K562 (cell line): ENCODE data around the gene THADA. TPM values are rescaled to one million over a fixed set of nuclear protein-coding genes. Genes with fewer than 3 reads are reported as not detected.

Source experiments
- ATAC-seq: fragments of 200-7000 bp; cut with Tn5 transposase; 3 replicates; pipeline ENCODE4 v1.9.1; 2020; ENCODE audit warnings: moderate library complexity
- BruUV-seq: library from RNA; stranded (reverse); fragments of 400-500 nt; replicated peaks from 2 replicates; lab custom pipeline; 2021; lab: Mats Ljungman, UMichigan
- CTCF ChIA-PET: fragments of 300-600 bp; formaldehyde crosslinking; extraction: SDS; loops from one replicate; lab custom pipeline; 2021; ENCODE audit warnings: low intra/inter-chr PET ratio; lab: Yijun Ruan, JAX
- POLR2A ChIA-PET: fragments of 300-600, 350-650 bp; sonication (Branson Sonifier 250); formaldehyde crosslinking; extraction: SDS; loops from one replicate; lab custom pipeline; 2021; ENCODE audit warnings: antibody characterized with exemption, inconsistent platforms; lab: Yijun Ruan, JAX
- DNase-seq, 4 experiments: peaks; one replicate each; pipeline versions ENCODE4 v3.0.0 to v3.0.0-alpha.2; 2011 to 2018; ENCODE audit warnings: low spot score in 3 of 4, mixed read lengths in 3 of 4; ENCODE audit errors: extremely low read depth in 1 of 4
- FAIRE-seq: peaks from 2 replicates; lab custom pipeline; 2011; peaks lifted over from hg19 to GRCh38; lab: Jason Lieb, UNC
- H2AFZ ChIP-seq: 2 replicates; pipeline ENCODE4 v1.6.0; 2011; ENCODE audit warnings: low read depth, low read length, control low read depth, inconsistent platforms
- H3K27ac ChIP-seq: fragments of 200-600 bp; 3 replicates; pipeline ENCODE4 v1.8.0; 2011; ENCODE audit warnings: low read depth, mild to moderate bottlenecking, control low read depth, inconsistent platforms, low read length, moderate library complexity, mixed read lengths; ENCODE audit errors: extremely low read depth
- H3K27me3 ChIP-seq, 2 experiments: fragments of 300-600 bp in 1 of 2; 2 replicates in 1 of 2; 3 replicates in 1 of 2; pipeline versions ENCODE4 v1.6.0 to v1.8.0; 2011; ENCODE audit warnings: inconsistent platforms in 2 of 2, low read length in 2 of 2, mild to moderate bottlenecking in 1 of 2, mixed read lengths in 1 of 2, moderate library complexity in 1 of 2; ENCODE audit not compliant: control insufficient read depth in 2 of 2, insufficient read depth in 2 of 2
- H3K36me3 ChIP-seq: fragments of 300-600 bp; 3 replicates; pipeline ENCODE4 v1.8.0; 2011; ENCODE audit warnings: mild to moderate bottlenecking, low read length, inconsistent platforms; ENCODE audit not compliant: control insufficient read depth, insufficient read depth
- H3K4me1 ChIP-seq, 2 experiments: fragments of 200-600 bp in 1 of 2; replicated peaks in 1 of 2; 2 replicates in 1 of 2; 3 replicates in 1 of 2; pipeline versions ENCODE4 v1.5.1 to v1.8.0; 2011; ENCODE audit warnings: inconsistent platforms in 2 of 2, low read length in 2 of 2, mild to moderate bottlenecking in 1 of 2, mixed read lengths in 1 of 2, moderate library complexity in 1 of 2; ENCODE audit not compliant: control insufficient read depth in 2 of 2, insufficient read depth in 2 of 2
- H3K4me2 ChIP-seq: 2 replicates; pipeline ENCODE4 v1.6.1; 2011; ENCODE audit warnings: low read length, control low read depth, inconsistent platforms, mixed read lengths; ENCODE audit not compliant: insufficient read depth
- H3K4me3 ChIP-seq: fragments of 200-600 bp; sonication (generic), shearing (Covaris generic); 2 replicates; pipeline ENCODE4 v1.5.1; 2016; ENCODE audit warnings: control low read depth, inconsistent platforms
- H3K79me2 ChIP-seq: fragments of 200-600 bp; 3 replicates; pipeline ENCODE4 v1.8.0; 2011; ENCODE audit warnings: low read length, inconsistent platforms; ENCODE audit not compliant: control insufficient read depth, insufficient read depth
- H3K9ac ChIP-seq, 2 experiments: 2 replicates each; pipeline versions ENCODE4 v1.6.0 to v1.6.1; 2011; ENCODE audit warnings: low read depth in 2 of 2, low read length in 2 of 2, control low read depth in 1 of 2, inconsistent platforms in 1 of 2, mild to moderate bottlenecking in 1 of 2, mixed read lengths in 1 of 2; ENCODE audit not compliant: insufficient read depth in 1 of 2
- H3K9me1 ChIP-seq: one replicate; pipeline ENCODE4 v1.6.0; 2011; ENCODE audit warnings: inconsistent platforms, mild to moderate bottlenecking, low read length, moderate library complexity; ENCODE audit not compliant: control insufficient read depth, insufficient read depth
- H3K9me3 ChIP-seq: replicated peaks from 2 replicates; pipeline ENCODE4 v1.5.1; 2011; ENCODE audit warnings: low read depth, low read length, inconsistent platforms; ENCODE audit not compliant: control insufficient read depth, insufficient read depth
- H4K20me1 ChIP-seq: replicated peaks from 2 replicates; pipeline ENCODE4 v1.6.1; 2011; ENCODE audit warnings: low read length, inconsistent platforms, mixed read lengths; ENCODE audit not compliant: control insufficient read depth, insufficient read depth
- BRF2 ChIP-seq: IDR thresholded peaks from 3 replicates; pipeline ENCODE4 v1.6.1; 2011; ENCODE audit warnings: borderline replicate concordance, mild to moderate bottlenecking; ENCODE audit not compliant: insufficient read length, insufficient read depth
- ERF ChIP-seq: fragments of 450-650 bp; formaldehyde crosslinking; IDR thresholded peaks from 2 replicates; pipeline ENCODE4 v1.4.0; 2020; ENCODE audit warnings: mild to moderate bottlenecking, mixed read lengths
- HEY1 ChIP-seq: fragments of 250-450 bp; sonication (Bioruptor Pico); IDR thresholded peaks from 2 replicates; pipeline ENCODE4 v1.5.0; 2020; ENCODE audit warnings: mild to moderate bottlenecking, moderate library complexity, borderline replicate concordance
- PTRF ChIP-seq: fragments of 450-650 bp; IDR thresholded peaks from 2 replicates; pipeline ENCODE4 v1.6.1; 2016; ENCODE audit warnings: mild to moderate bottlenecking, missing genetic modification characterization, missing compliant biosample characterization
- PURB ChIP-seq: sonication (generic); formaldehyde crosslinking; IDR thresholded peaks from 2 replicates; pipeline ENCODE4 v1.9.0; 2021; ENCODE audit warnings: low read depth, mild to moderate bottlenecking, missing genetic modification reagents
- SFPQ ChIP-seq: fragments of 200-400 bp; formaldehyde crosslinking; IDR thresholded peaks from 2 replicates; pipeline ENCODE4 v1.6.1; 2017; ENCODE audit warnings: mild to moderate bottlenecking, low read depth, low read length, moderate library complexity
- SMARCA4 ChIP-seq: fragments of 450-650 bp; IDR thresholded peaks from 2 replicates; pipeline ENCODE4 v1.6.1; 2016
- THAP12 ChIP-seq: fragments of 250-450 bp; sonication (Bioruptor Pico); IDR thresholded peaks from 2 replicates; pipeline ENCODE4 v1.9.0; 2021; ENCODE audit warnings: mild to moderate bottlenecking, inconsistent platforms
- ZBTB49 ChIP-seq: sonication (generic); formaldehyde crosslinking; IDR thresholded peaks from 2 replicates; pipeline ENCODE4 v1.8.0; 2022; ENCODE audit warnings: missing genetic modification reagents, mild to moderate bottlenecking, borderline replicate concordance
- ZBTB7A ChIP-seq: IDR thresholded peaks from 2 replicates; pipeline ENCODE4 v1.6.1; 2011; ENCODE audit warnings: low read depth, mild to moderate bottlenecking, low read length, moderate library complexity, borderline replicate concordance; ENCODE audit not compliant: control insufficient read depth
- ZNF263 ChIP-seq: sonication (generic); formaldehyde crosslinking; IDR thresholded peaks from 2 replicates; pipeline ENCODE4 v1.8.0; 2022; ENCODE audit warnings: mild to moderate bottlenecking, missing genetic modification reagents, borderline replicate concordance
- WGBS: fragments of 100-300 bp; shearing (Covaris generic); methylation state at CpG from one replicate; pipeline ENCODE4 v1.1.6; 2016; ENCODE audit warnings: low coverage, mixed read lengths; ENCODE audit not compliant: insufficient coverage; ENCODE audit errors: missing lambda C conversion rate; 5-methylcytosine and 5-hydroxymethylcytosine counted together
- in situ Hi-C: fragments of 300-500 bp; cut with MboI; formaldehyde crosslinking; loops from 4 replicates; pipeline ENCODE4 v1.15.0; 2018; ENCODE audit warnings: inconsistent platforms, mixed read lengths
- intact Hi-C: fragments of 100-400 bp; cut with micrococcal nuclease; formaldehyde crosslinking; loops from 2 replicates; pipeline ENCODE4 v1.14.2; 2022
- polyA plus RNA-seq, 8 experiments: library from polyadenylated mRNA; depleted of rRNA in 4 of 8; stranded (reverse) in 5 of 8; unstranded in 3 of 8; fragments of >200 nt; fragmentation: Nextera tagmentation in 2 of 8; fragmentation: Illumina TruSeq in 1 of 8; extraction: Ambion mirVana in 2 of 8; extraction: Trizol in 1 of 8; gene quantifications; 2 replicates each; pipeline versions ENCODE4 v1.2.1 to v1.2.3, GENCODE V29; 2011 to 2014; ENCODE audit warnings: inconsistent platforms in 1 of 8, missing spikeins in 1 of 8
- total RNA-seq, 7 experiments: library from RNA; depleted of rRNA in 6 of 7; stranded (reverse); fragments of >200 nt in 6 of 7; fragmentation: Illumina TruSeq in 2 of 7; extraction: Trizol in 2 of 7; gene quantifications; 2 replicates each; pipeline versions ENCODE4 v1.2.1 to v1.2.3, GENCODE V29; 2011 to 2021; ENCODE audit warnings: low replicate concordance in 1 of 7

THADA gene
- total and polyA plus RNA-seq, 9 of the 15 experiments (the other 6 are each of a cell fraction or from before 2014, with no cell fraction given), result 17.8 to 34.7 (median 31.9) TPM

- no peak for TF ChIP-seq SFPQ
- no peak for TF ChIP-seq SMARCA4
- no peak for TF ChIP-seq PURB
- TF ChIP-seq ERF (CRISPR knock-in tag), result peak; percentile 66; the same call in 1 of the 2 replicates
Measured at GRCh38 chr2:43427032-43427424, 168.8 kb downstream of the THADA start (continued).

GRCh38 chr2:43426305-43427031 is 169.4 kb downstream of the THADA start:
- peak overlapping the region; percentile 94 for H2AFZ ChIP-seq
- no TSS peak for BruUV-seq
- peak overlapping the region; percentile 68; the same call in 1 of the 2 replicates for H3K4me2 ChIP-seq
- intact Hi-C loops (no loop called here), in situ Hi-C loops (no loop called here)
- peak overlapping the region in 1 of 2 experiments; percentile 68; a peak in 2 of 4 replicates for H3K9ac ChIP-seq
- ChIA-PET POLR2A (interaction anchor here (0.7 to 1.2 kb wide), 7 partner anchors 10 to 201 kb away, joined by 3 to 6 read pairs (median 4); no protein-coding TSS in a partner anchor), CTCF (no interaction called here)
- WGBS, result 25% methylated on average over 3 of the region's 3 CpGs
- ATAC-seq (peak; percentile 93), FAIRE-seq (peak; percentile 99), DNase-seq (peak; percentile 67 to 90 (median 77))
- peaks cover 7 to 31% of the 10 kb centered on the region in 2 experiments; a peak in 3 of 5 replicates for H3K4me1 ChIP-seq
- H3K27me3 ChIP-seq, result no peaks in the 10 kb centered on the region
- H3K9me3 ChIP-seq, result no peaks in the 10 kb centered on the region
- peak overlapping the region; percentile 91 for H3K27ac ChIP-seq
- no peaks in the 10 kb centered on the region for H3K79me2 ChIP-seq
- H3K9me1 ChIP-seq, result no peaks in the 10 kb centered on the region
- H4K20me1 ChIP-seq, result no peaks in the 10 kb centered on the region
- no peak overlapping the region for H3K4me3 ChIP-seq
- H3K36me3 ChIP-seq, result peaks cover 9% of the 10 kb centered on the region; the same call in 2 of the 3 replicates
- TF ChIP-seq ZNF263, result no peak
- TF ChIP-seq ZBTB7A, result no peak
- no peak for TF ChIP-seq THAP12 (CRISPR knock-in tag)
- TF ChIP-seq PTRF (tag), result no peak
- no peak for TF ChIP-seq ZBTB49 (CRISPR knock-in tag)
- TF ChIP-seq BRF2, result no peak
- TF ChIP-seq HEY1 (CRISPR knock-in tag), result no peak
